H1 (cell line): Measurements from ENCODE around the gene B3GLCT. TPM values are rescaled to one million over a fixed set of nuclear protein-coding genes. Genes with fewer than 3 reads are reported as not detected.

Experiments
- ASH2L ChIP-seq: fragments of 200-600, 300-600 bp; sonication (generic); IDR thresholded peaks from one replicate; pipeline ENCODE4 v1.7.1; 2017; ENCODE audit warnings: low read length
- JUN ChIP-seq: IDR thresholded peaks from 2 replicates; pipeline ENCODE4 v1.6.1; 2011; ENCODE audit warnings: low read depth, mild to moderate bottlenecking, improper control_type of control experiment, low read length
- NRF1 ChIP-seq: IDR thresholded peaks from 2 replicates; pipeline ENCODE4 v1.6.1; 2011; ENCODE audit warnings: mild to moderate bottlenecking, low read depth, low read length, improper control_type of control experiment
- POLR2A ChIP-seq, 2 experiments: IDR thresholded peaks; 1 replicate in 1 of 2; 2 replicates in 1 of 2; pipeline ENCODE4 v1.6.1; 2011; ENCODE audit warnings: low read depth in 2 of 2, low read length in 2 of 2, mild to moderate bottlenecking in 2 of 2; ENCODE audit errors: control extremely low read depth in 1 of 2
- RNF2 ChIP-seq: fragments of 200-900, 300-1000 bp; sonication (generic); IDR thresholded peaks from 2 replicates; pipeline ENCODE4 v1.7.1; 2016; ENCODE audit warnings: borderline replicate concordance, low read depth, mild to moderate bottlenecking, antibody characterized with exemption, low read length; ENCODE audit not compliant: poor library complexity, severe bottlenecking; ENCODE audit errors: missing control alignments
- polyA plus RNA-seq, 7 experiments: library from polyadenylated mRNA; depleted of rRNA in 3 of 7; stranded (reverse) in 5 of 7; unstranded in 2 of 7; fragments of >200 nt in 5 of 7; fragments of 200-250 nt in 2 of 7; gene quantifications; 1 replicate in 5 of 7; 2 replicates in 1 of 7; 4 replicates in 1 of 7; pipeline versions ENCODE4 v1.2.1 to v1.2.3, GENCODE V29; 2011 to 2013; ENCODE audit warnings: missing spikeins in 2 of 7, mixed read lengths in 2 of 7
- total RNA-seq: library from RNA; stranded (reverse); fragmentation: NEBNext Ultra II Directional; extraction: Animal tissue kit (Norgen Biotek cat#: 25700); gene quantifications from 2 replicates; pipeline ENCODE4 v1.2.1, GENCODE V29; 2021
- TF ChIP-seq, protein P1 (sequence below), 3 experiments: IDR thresholded peaks; 1 replicate in 2 of 3; 2 replicates in 1 of 3; pipeline versions ENCODE4 v1.5.1 to v1.6.1; 2011; ENCODE audit warnings: low read length in 3 of 3, mild to moderate bottlenecking in 3 of 3, inconsistent platforms in 2 of 3, low read depth in 1 of 3, moderate library complexity in 1 of 3; ENCODE audit not compliant: insufficient read depth in 1 of 3; ENCODE audit errors: control extremely low read depth in 1 of 3

Gene B3GLCT
- total and polyA plus RNA-seq, 2 of the 8 experiments (the other 6 are each of a cell fraction or from before 2014, with no cell fraction given): 1.5 to 4.1 TPM

DNA sequence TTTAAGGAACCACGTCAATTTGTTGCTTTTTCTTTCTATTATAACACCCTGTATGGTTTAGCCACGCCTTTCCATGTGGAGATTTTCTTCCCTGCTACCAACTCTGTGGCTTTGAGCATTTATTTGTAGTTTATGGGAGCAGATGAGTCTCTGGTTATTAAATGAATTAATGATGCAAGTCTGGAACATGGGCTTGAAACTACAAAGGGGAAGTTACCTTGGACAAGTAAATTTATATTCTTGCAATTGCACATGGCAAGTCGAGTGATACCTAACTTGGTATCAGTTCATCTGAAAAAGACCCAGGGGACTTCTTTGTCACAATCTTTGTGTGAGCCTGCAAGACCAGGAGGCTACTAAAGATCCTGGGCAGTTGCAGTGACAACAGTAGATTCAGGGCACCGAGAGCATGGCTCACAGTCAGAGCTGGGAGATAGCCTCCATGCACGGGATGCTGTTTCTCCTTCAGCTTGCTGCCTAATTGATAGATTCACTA lies 24.4 kb downstream of the B3GLCT start (continued):
- TF ChIP-seq NRF1 (no peak), POLR2A (IDR thresholded peaks at IDR 0.05; ENCODE audit: control extremely low read depth in 1 of 2, low read depth in 2 of 2, low read length in 2 of 2) (no peak), JUN (no peak), ASH2L (no peak), RNF2 (no peak)
- TF ChIP-seq, protein P1, sequence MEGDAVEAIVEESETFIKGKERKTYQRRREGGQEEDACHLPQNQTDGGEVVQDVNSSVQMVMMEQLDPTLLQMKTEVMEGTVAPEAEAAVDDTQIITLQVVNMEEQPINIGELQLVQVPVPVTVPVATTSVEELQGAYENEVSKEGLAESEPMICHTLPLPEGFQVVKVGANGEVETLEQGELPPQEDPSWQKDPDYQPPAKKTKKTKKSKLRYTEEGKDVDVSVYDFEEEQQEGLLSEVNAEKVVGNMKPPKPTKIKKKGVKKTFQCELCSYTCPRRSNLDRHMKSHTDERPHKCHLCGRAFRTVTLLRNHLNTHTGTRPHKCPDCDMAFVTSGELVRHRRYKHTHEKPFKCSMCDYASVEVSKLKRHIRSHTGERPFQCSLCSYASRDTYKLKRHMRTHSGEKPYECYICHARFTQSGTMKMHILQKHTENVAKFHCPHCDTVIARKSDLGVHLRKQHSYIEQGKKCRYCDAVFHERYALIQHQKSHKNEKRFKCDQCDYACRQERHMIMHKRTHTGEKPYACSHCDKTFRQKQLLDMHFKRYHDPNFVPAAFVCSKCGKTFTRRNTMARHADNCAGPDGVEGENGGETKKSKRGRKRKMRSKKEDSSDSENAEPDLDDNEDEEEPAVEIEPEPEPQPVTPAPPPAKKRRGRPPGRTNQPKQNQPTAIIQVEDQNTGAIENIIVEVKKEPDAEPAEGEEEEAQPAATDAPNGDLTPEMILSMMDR (IDR thresholded peaks at IDR 0.05; ENCODE audit: control extremely low read depth in 1 of 3, insufficient read depth in 1 of 3, low read depth in 1 of 3, low read length in 3 of 3): no peak
